Stimulated activated CD4-positive, alpha-beta T cell treated with anti-CD3 and anti-CD28 coated beads, Interleukin-15, amount 100 ng/mL, for 48 hours (primary cell): Measurements from ENCODE around the gene STX5.
"Not testable (repeated sequence)": the region's sequence is repeated elsewhere in the genome, so short reads cannot be mapped to it uniquely, and the experiment has no call there.

Experiments
- DNase-seq, 2 donors: peaks; one replicate each; pipeline ENCODE4 v3.0.0-alpha.2; 2020; ENCODE audit warnings: low read depth in 2 of 2

STX5 gene

GRCh38 chr11:62832336-62833234 lies 734 bp upstream of the STX5 start, which contains the start of gene TEX54:
Gene TEX54 (minus strand): TSS chr11:62832841.
- DNase-seq = no peak

GRCh38 chr11:62830904-62831519 lies 839 bp downstream of the STX5 start:
- no peak for DNase-seq

- DNase-seq = not testable (repeated sequence)
Observed at GRCh38 chr11:62828130-62828529, 3.7 kb downstream of the STX5 start.

GRCh38 chr11:62823677-62824076 lies 8.2 kb downstream of the STX5 start:
- no peak for DNase-seq

- DNase-seq = no peak
Observed at GRCh38 chr11:62817129-62817528, 14.7 kb downstream of the STX5 start.

- DNase-seq = no peak
Observed at GRCh38 chr11:62816557-62816956, 15.3 kb downstream of the STX5 start.

GRCh38 chr11:62811659-62812058 lies 20.2 kb downstream of the STX5 start:
- no peak for DNase-seq

GRCh38 chr11:62810748-62811147 lies 21.1 kb downstream of the STX5 start:
- no peak for DNase-seq

- DNase-seq = no peak
Observed at GRCh38 chr11:62806611-62807121, 25.2 kb downstream of the STX5 start.

GRCh38 chr11:62805961-62806441 lies 25.9 kb downstream of the STX5 start:
- DNase-seq = no peak

GRCh38 chr11:62805076-62805892 lies 26.6 kb downstream of the STX5 start, which contains the start of gene NXF1:
Gene NXF1 (minus strand): TSS chr11:62805440. CDS start chr11:62805356, 84 bp downstream.
- DNase-seq = peak; percentile 88 to 93

GRCh38 chr11:62804310-62805075 lies 27.4 kb downstream of the STX5 start:
- DNase-seq = no peak

- DNase-seq = no peak
Observed at GRCh38 chr11:62801071-62801470, 30.8 kb downstream of the STX5 start.

- DNase-seq = no peak
Observed at GRCh38 chr11:62799486-62799885, 32.4 kb downstream of the STX5 start.

- no peak for DNase-seq
Observed at GRCh38 chr11:62796281-62796680, 35.6 kb downstream of the STX5 start.

- DNase-seq = no peak
Observed at GRCh38 chr11:62794201-62794775, 37.6 kb downstream of the STX5 start.

- DNase-seq = no peak
Observed at GRCh38 chr11:62792202-62792575, 39.7 kb downstream of the STX5 start.

GRCh38 chr11:62791501-62792201 lies 40.2 kb downstream of the STX5 start, which contains the start of gene TMEM223:
Gene TMEM223 (minus strand): TSS chr11:62792006. CDS start chr11:62791994, 12 bp downstream.
- DNase-seq = peak; percentile 75 to 90

- no peak for DNase-seq
Observed at GRCh38 chr11:62789576-62789975, 42.3 kb downstream of the STX5 start.

GRCh38 chr11:62788991-62789390 lies 42.9 kb downstream of the STX5 start:
- no peak for DNase-seq
